HepG2 (cell line): ENCODE measurements around the gene YTHDF1. TPM values are rescaled to one million over a fixed set of nuclear protein-coding genes. Genes with fewer than 3 reads are reported as not detected.

ENCODE experiments used
- ATAC-seq: fragments of 200-7000 bp; cut with Tn5 transposase; 3 replicates; pipeline ENCODE4 v1.9.1; 2020; ENCODE audit warnings: mild to moderate bottlenecking, moderate library complexity
- BruUV-seq: library from RNA; stranded (reverse); fragments of 400-500 nt; replicated peaks from 2 replicates; lab custom pipeline; 2021; lab: Mats Ljungman, UMichigan
- CTCF ChIA-PET: fragments of 300-600 bp; formaldehyde crosslinking; extraction: SDS; loops from one replicate; lab custom pipeline; 2021; ENCODE audit warnings: low total read pairs, inconsistent platforms, low intra/inter-chr PET ratio; lab: Yijun Ruan, JAX
- POLR2A ChIA-PET: fragments of 350-600 bp; sonication (Branson Sonifier 250); formaldehyde crosslinking; loops from one replicate; lab custom pipeline; 2020; ENCODE audit warnings: antibody characterized with exemption, inconsistent platforms; lab: Yijun Ruan, JAX
- DNase-seq: peaks from one replicate; pipeline ENCODE4 v3.0.0-alpha.2; 2015; ENCODE audit warnings: low spot score
- FAIRE-seq: peaks from 3 replicates; lab custom pipeline; 2011; peaks lifted over from hg19 to GRCh38; lab: Jason Lieb, UNC
- H2AFZ ChIP-seq: one replicate; pipeline ENCODE4 v1.6.1; 2011; ENCODE audit warnings: low read length, inconsistent platforms
- H3K27ac ChIP-seq: fragments of 300-600 bp; 3 replicates; pipeline ENCODE4 v1.8.0; 2011; ENCODE audit warnings: mixed run types, mild to moderate bottlenecking, mixed read lengths, low read length, inconsistent platforms; ENCODE audit not compliant: insufficient read depth; ENCODE audit errors: extremely low read length
- H3K27me3 ChIP-seq, 2 experiments: fragments of 200-600 bp in 1 of 2; 2 replicates in 1 of 2; 3 replicates in 1 of 2; pipeline versions ENCODE4 v1.6.0 to v1.8.0; 2011; ENCODE audit warnings: low read length in 2 of 2, mild to moderate bottlenecking in 2 of 2, moderate library complexity in 2 of 2, inconsistent platforms in 1 of 2; ENCODE audit not compliant: insufficient read depth in 2 of 2, control insufficient read depth in 1 of 2
- H3K36me3 ChIP-seq, 2 experiments: fragments of 200-600 bp in 1 of 2; replicated peaks in 1 of 2; 2 replicates in 1 of 2; 3 replicates in 1 of 2; pipeline versions ENCODE4 v1.5.1 to v1.8.0; 2011; ENCODE audit warnings: low read length in 2 of 2, inconsistent platforms in 1 of 2; ENCODE audit not compliant: insufficient read depth in 2 of 2, control insufficient read depth in 1 of 2
- H3K4me1 ChIP-seq: 2 replicates; pipeline ENCODE4 v1.5.1; 2012; ENCODE audit warnings: low read length, inconsistent platforms; ENCODE audit not compliant: insufficient read depth
- H3K4me2 ChIP-seq: 2 replicates; pipeline ENCODE4 v1.6.0; 2011; ENCODE audit warnings: low read depth, low read length, inconsistent platforms
- H3K4me3 ChIP-seq, 3 experiments: fragments of 200-600 bp in 1 of 3; sonication (generic), shearing (Covaris generic) in 1 of 3; replicated peaks in 1 of 3; 2 replicates each; pipeline ENCODE4 v1.5.1; 2011 to 2016; ENCODE audit warnings: low read length in 3 of 3, inconsistent platforms in 2 of 3, low read depth in 2 of 3, mild to moderate bottlenecking in 2 of 3, control low read depth in 1 of 3, mixed read lengths in 1 of 3; ENCODE audit not compliant: insufficient read depth in 1 of 3
- H3K79me2 ChIP-seq: one replicate; pipeline ENCODE4 v1.6.1; 2011; ENCODE audit warnings: low read length, inconsistent platforms; ENCODE audit not compliant: insufficient read depth
- H3K9ac ChIP-seq: 2 replicates; pipeline ENCODE4 v1.6.0; 2011; ENCODE audit warnings: mild to moderate bottlenecking, low read depth, low read length, inconsistent platforms; ENCODE audit not compliant: insufficient read depth
- H3K9me3 ChIP-seq: 2 replicates; pipeline ENCODE4 v1.5.1; 2012; ENCODE audit warnings: mild to moderate bottlenecking, low read length
- H4K20me1 ChIP-seq: 2 replicates; pipeline ENCODE4 v1.6.0; 2011; ENCODE audit warnings: inconsistent platforms, mild to moderate bottlenecking, low read length, moderate library complexity; ENCODE audit not compliant: insufficient read depth
- ATF6 ChIP-seq: sonication (generic); formaldehyde crosslinking; conservative IDR thresholded peaks from 2 replicates; pipeline ENCODE4 v1.4.0; 2020; ENCODE audit warnings: missing genetic modification reagents
- CHD2 ChIP-seq: IDR thresholded peaks from 2 replicates; pipeline ENCODE4 v1.6.1; 2011; ENCODE audit warnings: low read depth, low read length, improper control_type of control experiment
- PCBP2 ChIP-seq: fragments of 200-400 bp; formaldehyde crosslinking; optimal IDR thresholded peaks from 2 replicates; pipeline ENCODE3; 2018; ENCODE audit warnings: low read length, low read depth; ENCODE audit not compliant: poor library complexity, severe bottlenecking
- PPARG ChIP-seq: conservative IDR thresholded peaks from 2 replicates; pipeline ENCODE4 v1.6.1; 2016; ENCODE audit warnings: missing biosample characterization, missing genetic modification reagents
- SAP130 ChIP-seq: IDR thresholded peaks from 2 replicates; pipeline ENCODE4 v1.6.1; 2016; ENCODE audit warnings: low read depth
- ZNF235 ChIP-seq: sonication (generic); formaldehyde crosslinking; IDR thresholded peaks from 2 replicates; pipeline ENCODE4 v1.8.1; 2023; ENCODE audit warnings: mild to moderate bottlenecking, missing genetic modification reagents, borderline replicate concordance
- ZNF446 ChIP-seq: sonication (generic); formaldehyde crosslinking; IDR thresholded peaks from 2 replicates; pipeline ENCODE4 v1.5.0; 2020; ENCODE audit warnings: mild to moderate bottlenecking, missing genetic modification reagents
- ZNF768 ChIP-seq: sonication (generic); formaldehyde crosslinking; IDR thresholded peaks from 2 replicates; pipeline ENCODE4 v1.4.0; 2020; ENCODE audit warnings: missing genetic modification reagents
- WGBS: methylation state at CpG from one replicate; pipeline ENCODE4 v1.1.6; 2017; ENCODE audit warnings: low lambda C conversion rate; 5-methylcytosine and 5-hydroxymethylcytosine counted together
- in situ Hi-C: cut with HindIII; loops from 2 replicates; pipeline ENCODE4 v1.10.0; 2017; ENCODE audit warnings: low pct_unique_long_range_greater_than_20kb; ENCODE audit not compliant: extremely low pct_ligation_motif_present
- intact Hi-C: fragments of 100-400 bp; cut with micrococcal nuclease; formaldehyde crosslinking; loops from one replicate; pipeline ENCODE4 v1.10.0; 2022; ENCODE audit not compliant: unreplicated experiment
- polyA plus RNA-seq, 8 experiments: library from polyadenylated mRNA; depleted of rRNA in 3 of 8; stranded (reverse) in 7 of 8; unstranded in 1 of 8; fragments of >200 nt; fragmentation: Illumina TruSeq in 4 of 8; extraction: Trizol in 4 of 8; gene quantifications; 2 replicates each; pipeline versions ENCODE4 v1.2.1 to v1.2.3, GENCODE V29; 2011 to 2016; ENCODE audit warnings: low read depth in 4 of 8, missing spikeins in 1 of 8, mixed read lengths in 1 of 8; ENCODE audit not compliant: insufficient read depth in 1 of 8
- total RNA-seq, 5 experiments: library from RNA; depleted of rRNA; stranded (reverse); fragments of >200 nt; fragmentation: Illumina TruSeq; extraction: Trizol; gene quantifications; 2 replicates each; pipeline ENCODE4 v1.2.3, GENCODE V29; 2016; ENCODE audit warnings: low read depth in 1 of 5

YTHDF1 gene
- total and polyA plus RNA-seq, 2 of the 13 experiments (the other 11 are each of a cell fraction or from before 2014, with no cell fraction given): 34.5 to 37.7 TPM

GRCh38 chr20:63154395-63154794, 61.5 kb downstream of the YTHDF1 start (continued):
- TF ChIP-seq ATF6: no peak
- peak; percentile 89 for TF ChIP-seq PCBP2
- TF ChIP-seq SAP130 (CRISPR knock-in tag): no peak

GRCh38 chr20:63153254-63154221, 62.4 kb downstream of the YTHDF1 start:
- H3K27ac ChIP-seq: no peak overlapping the region
- H3K4me1 ChIP-seq: no peaks in the 10 kb centered on the region
- H3K4me2 ChIP-seq: no peak overlapping the region
- FAIRE-seq (no peak), DNase-seq (no peak), ATAC-seq (no peak)
- H2AFZ ChIP-seq: no peak overlapping the region
- in situ Hi-C loops: no loop called here
- BruUV-seq: no TSS peak
- H3K79me2 ChIP-seq: no peaks in the 10 kb centered on the region
- ChIA-PET CTCF (no interaction called here), POLR2A (no interaction called here)
- WGBS: 15% methylated on average over 16 of the region's 16 CpGs
- H3K4me3 ChIP-seq: no peak overlapping the region
- intact Hi-C loops: loop anchor here (2.0 kb wide), 1 partner anchor 43 kb away; no protein-coding TSS in a partner anchor
- no peak for TF ChIP-seq ZNF446 (CRISPR knock-in tag)
- TF ChIP-seq ZNF235 (CRISPR knock-in tag): no peak
- TF ChIP-seq PPARG: no peak
- TF ChIP-seq ZNF768 (CRISPR knock-in tag): peak; percentile 82
- TF ChIP-seq CHD2: no peak
- H4K20me1 ChIP-seq: peaks cover 2% of the 10 kb centered on the region; the same call in 1 of the 2 replicates
- H3K9ac ChIP-seq: no peak overlapping the region
- peaks cover 29 to 89% of the 10 kb centered on the region in 2 experiments for H3K27me3 ChIP-seq
- H3K9me3 ChIP-seq: peaks cover 1% of the 10 kb centered on the region
- H3K36me3 ChIP-seq: no peaks in the 10 kb centered on the region
